PFSK-1 (cell line): ENCODE results near the gene EPB41L4A.

ENCODE experiments used
- FOXP2 ChIP-seq: optimal IDR thresholded peaks from 2 replicates; pipeline ENCODE3; 2011; ENCODE audit warnings: borderline replicate concordance, control low read depth, inconsistent platforms; ENCODE audit not compliant: insufficient read depth; ENCODE audit errors: extremely low read length, extremely low read depth
- POLR2AphosphoS5 ChIP-seq: IDR thresholded peaks from 2 replicates; pipeline ENCODE4 v1.6.1; 2012; ENCODE audit warnings: low read depth, mild to moderate bottlenecking, control low read depth, low read length, moderate library complexity
- REST ChIP-seq, 2 experiments: IDR thresholded peaks; 2 replicates each; pipeline versions ENCODE4 v1.6.1 to v1.8.0; 2011 to 2012; ENCODE audit warnings: low read depth in 2 of 2, low read length in 2 of 2, control low read depth in 1 of 2, inconsistent platforms in 1 of 2, mild to moderate bottlenecking in 1 of 2, moderate library complexity in 1 of 2; ENCODE audit not compliant: insufficient read depth in 1 of 2
- SIN3A ChIP-seq: IDR thresholded peaks from 2 replicates; pipeline ENCODE4 v1.6.1; 2012; ENCODE audit warnings: mild to moderate bottlenecking, low read length, moderate library complexity, borderline replicate concordance; ENCODE audit not compliant: insufficient read depth
- TAF1 ChIP-seq: IDR thresholded peaks from 2 replicates; pipeline ENCODE4 v1.6.1; 2012; ENCODE audit warnings: low read length, control low read depth, borderline replicate concordance; ENCODE audit not compliant: insufficient read depth

EPB41L4A gene

GRCh38 chr5:112350626-112351025 is 68.5 kb downstream of the EPB41L4A start:
- TF ChIP-seq FOXP2 (no peak), REST (IDR thresholded peaks at IDR 0.05; ENCODE audit: insufficient read depth in 1 of 2, low read depth in 2 of 2, low read length in 2 of 2) (no peak), POLR2AphosphoS5 (no peak), SIN3A (no peak)

GRCh38 chr5:112349371-112349770 is 69.7 kb downstream of the EPB41L4A start:
- no peak for TF ChIP-seq POLR2AphosphoS5

GRCh38 chr5:112348915-112349314 is 70.2 kb downstream of the EPB41L4A start:
- no peak for TF ChIP-seq FOXP2

- TF ChIP-seq FOXP2 (no peak), SIN3A (no peak), POLR2AphosphoS5 (no peak), TAF1 (no peak), REST (IDR thresholded peaks at IDR 0.05; ENCODE audit: insufficient read depth in 1 of 2, low read depth in 2 of 2, low read length in 2 of 2) (no peak)
These were observed 70.7 kb downstream of the EPB41L4A start for GRCh38 chr5:112348387-112348786.

GRCh38 chr5:112346411-112347044 is 72.5 kb downstream of the EPB41L4A start:
- TF ChIP-seq REST (IDR thresholded peaks at IDR 0.05; ENCODE audit: insufficient read depth in 1 of 2, low read depth in 2 of 2, low read length in 2 of 2) (no peak), SIN3A (no peak), TAF1 (no peak), POLR2AphosphoS5 (no peak), FOXP2 (no peak)

GRCh38 chr5:112344540-112344939 is 74.5 kb downstream of the EPB41L4A start:
- TF ChIP-seq REST (IDR thresholded peaks at IDR 0.05; ENCODE audit: insufficient read depth in 1 of 2, low read depth in 2 of 2, low read length in 2 of 2): no peak
- no peak for TF ChIP-seq TAF1
- TF ChIP-seq POLR2AphosphoS5: no peak
